D721Med (cell line): ENCODE measurements around the gene CDT1.

Experiments
- DNase-seq: peaks from one replicate; pipeline ENCODE4 v3.0.0; 2011; ENCODE audit warnings: low spot score; ENCODE audit not compliant: insufficient read length
- FAIRE-seq: peaks from 2 replicates; lab custom pipeline; 2011; peaks lifted over from hg19 to GRCh38; lab: Jason Lieb, UNC
- CTCF ChIP-seq: IDR thresholded peaks from 2 replicates; pipeline ENCODE4 v1.5.1; 2012; ENCODE audit warnings: mild to moderate bottlenecking, control low read depth; ENCODE audit not compliant: insufficient read depth; ENCODE audit errors: missing control alignments

Gene CDT1

GRCh38 chr16:88774544-88775393 is 28.8 kb upstream of the CDT1 start:
- DNase-seq (no peak), FAIRE-seq (no peak)
- TF ChIP-seq CTCF = no peak

GRCh38 chr16:88775825-88776224 is 27.8 kb upstream of the CDT1 start:
- FAIRE-seq = no peak
- DNase-seq = no peak
- no peak for TF ChIP-seq CTCF

GRCh38 chr16:88777471-88778270 is 25.9 kb upstream of the CDT1 start:
- FAIRE-seq (no peak), DNase-seq (no peak)
- TF ChIP-seq CTCF = no peak

- DNase-seq = no peak
- TF ChIP-seq CTCF = no peak
- FAIRE-seq = no peak
Measured at GRCh38 chr16:88778271-88778525, 25.4 kb upstream of the CDT1 start.

- TF ChIP-seq CTCF = no peak
- DNase-seq (no peak), FAIRE-seq (no peak)
Measured at GRCh38 chr16:88778541-88779065, 25.0 kb upstream of the CDT1 start.

GRCh38 chr16:88779406-88780141 is 24.0 kb upstream of the CDT1 start:
- DNase-seq = no peak
- TF ChIP-seq CTCF = no peak
- no peak for FAIRE-seq
